ENCODE data around the gene RMRP.

DNA sequence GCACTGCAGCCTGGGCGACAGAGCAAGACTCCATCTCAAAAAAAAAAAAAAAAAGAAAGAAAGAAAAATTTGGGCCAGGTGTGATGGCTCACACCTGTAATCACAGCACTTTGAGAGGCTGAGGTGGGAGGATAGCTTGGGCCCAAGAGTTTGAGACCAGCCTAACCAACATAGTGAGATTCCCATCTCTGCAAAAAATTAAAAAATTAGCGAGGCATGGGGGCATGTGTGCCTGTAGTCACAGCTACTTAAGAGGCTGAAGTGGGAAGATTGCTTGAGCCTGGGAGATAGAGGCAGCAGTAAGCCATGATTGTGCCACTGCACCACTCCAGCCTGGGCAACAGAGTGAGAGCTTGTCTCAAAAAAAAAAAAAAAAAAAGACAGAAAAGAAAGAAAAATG, 4.2 kb downstream of the RMRP start:
- TF ChIP-seq POLR2A (IDR thresholded peaks at IDR 0.05) (no peak), CTCF (IDR thresholded peaks at IDR 0.05) (no peak)

Measured in vagina (tissue), 2 donors.